Renal cortex interstitium (tissue), 11 donors: ENCODE results near the gene IBTK. TPM values are rescaled to one million over a fixed set of nuclear protein-coding genes. Genes with fewer than 3 reads are reported as not detected.
"Not testable (repeated sequence)": the region's sequence is repeated elsewhere in the genome, so short reads cannot be mapped to it uniquely, and the experiment has no call there.

Source experiments
- DNase-seq, 11 donors: peaks; one replicate each; pipeline ENCODE4 v3.0.0-alpha.2; 2013; ENCODE audit warnings: low read depth in 9 of 11, low spot score in 4 of 11; ENCODE audit errors: extremely low read depth in 1 of 11
- polyA plus RNA-seq, 3 donors: library from polyadenylated mRNA; unstranded; fragments of 120-200 nt; gene quantifications; one replicate each; pipeline ENCODE4 v1.2.1, GENCODE V29; 2013; ENCODE audit not compliant: insufficient read length in 3 of 3

IBTK gene
- polyA plus RNA-seq, 3 donors: 38.9 to 50.2 (median 46.2) TPM

DNA sequence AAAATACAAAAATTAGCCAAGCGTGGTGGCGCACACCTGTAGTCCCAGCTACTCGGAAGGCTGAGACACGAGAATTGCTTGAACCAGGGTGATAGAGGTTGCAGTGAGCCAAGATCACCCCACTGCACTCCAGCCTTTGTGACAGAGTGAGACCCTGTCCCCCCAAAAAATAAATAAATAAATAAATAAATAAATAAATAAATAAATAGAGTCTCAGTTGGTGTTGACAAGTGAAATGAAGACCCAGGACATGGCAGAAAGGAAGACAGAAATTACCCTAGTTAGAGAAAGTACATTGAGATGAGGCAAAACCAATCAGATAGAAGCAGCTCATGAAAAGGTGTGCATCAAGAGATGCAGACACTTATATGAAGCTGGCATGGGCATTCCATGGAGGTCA, 105.0 kb downstream of the IBTK start:
- no peak for DNase-seq

DNA sequence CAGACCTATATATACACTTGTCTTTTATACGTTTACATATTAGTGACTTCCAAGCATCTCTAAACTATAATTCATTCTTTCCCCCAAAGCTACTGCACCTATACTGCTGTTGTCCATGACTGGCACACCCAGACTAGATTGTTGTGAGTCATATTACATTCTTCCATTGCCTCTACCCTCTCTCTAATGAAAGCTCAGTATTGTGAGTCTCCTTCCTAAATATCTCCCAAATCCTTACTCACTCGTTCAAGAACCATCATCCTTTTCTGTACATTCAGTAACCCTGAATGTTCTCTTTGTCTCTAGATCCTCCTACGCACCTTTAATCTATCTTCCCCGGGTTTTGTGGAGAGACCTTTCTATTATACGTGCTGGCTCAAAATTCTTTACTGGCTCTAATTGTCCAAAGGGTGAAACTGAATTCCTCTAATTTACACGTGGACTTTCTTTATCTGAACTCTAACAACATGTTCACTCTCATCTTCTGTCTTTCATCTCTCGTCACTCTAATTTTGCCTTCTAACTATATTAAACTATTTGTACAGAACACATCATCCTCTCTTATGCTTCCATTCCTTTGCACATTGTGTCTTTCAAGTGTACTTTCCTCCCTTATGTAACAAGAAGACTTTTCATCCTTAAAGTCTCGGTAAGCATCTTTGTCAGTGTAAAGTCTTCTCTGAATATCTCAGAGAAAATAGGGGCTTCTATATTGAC, 109.3 kb downstream of the IBTK start:
- no peak for DNase-seq

GRCh38 chr6:82131441-82131840, 116.1 kb downstream of the IBTK start:
- no peak for DNase-seq

GRCh38 chr6:82129797-82130196, 117.7 kb downstream of the IBTK start:
- no peak for DNase-seq

DNA sequence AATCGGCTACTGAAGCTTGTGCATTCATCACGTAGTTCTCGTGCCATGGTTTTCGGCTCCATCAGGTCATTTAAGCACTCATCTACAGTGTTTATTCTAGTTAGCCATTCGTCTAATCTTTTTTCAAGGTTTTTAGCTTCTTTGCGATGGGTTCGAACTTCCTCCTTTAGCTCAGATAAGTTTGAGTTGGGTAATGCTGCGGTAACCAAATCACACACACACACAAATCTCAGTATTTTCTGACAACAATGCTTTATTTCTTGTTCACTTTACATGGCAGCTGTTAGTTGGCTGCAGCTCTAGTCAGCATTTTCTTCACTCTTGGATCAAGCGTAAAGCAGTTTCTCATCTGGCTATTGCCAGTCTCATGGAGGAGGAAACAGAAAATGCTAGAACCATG, 118.6 kb downstream of the IBTK start:
- DNase-seq: not testable (repeated sequence)

- DNase-seq: no peak
Measured at GRCh38 chr6:82123632-82124031, 123.9 kb downstream of the IBTK start.

Other genes starting within 250 kb of the IBTK start
- gene TPBG, start 116.1 kb upstream of the IBTK start, polyA plus RNA-seq: 10 to 100 TPM; 26.4 to 31.0 (median 30.5) TPM